HL-60/S4 treated with retinoic acid at 250 ng/mL for 4 days and 3 days (cell line): ENCODE results near the gene OVAAL.

Experiments used
- in situ Hi-C: fragments of 300-500 bp; cut with MboI; formaldehyde crosslinking; loops from 2 replicates; pipeline ENCODE4 v1.7.0; 2022; ENCODE audit warnings: low sequenced_read_pairs

OVAAL gene

DNA sequence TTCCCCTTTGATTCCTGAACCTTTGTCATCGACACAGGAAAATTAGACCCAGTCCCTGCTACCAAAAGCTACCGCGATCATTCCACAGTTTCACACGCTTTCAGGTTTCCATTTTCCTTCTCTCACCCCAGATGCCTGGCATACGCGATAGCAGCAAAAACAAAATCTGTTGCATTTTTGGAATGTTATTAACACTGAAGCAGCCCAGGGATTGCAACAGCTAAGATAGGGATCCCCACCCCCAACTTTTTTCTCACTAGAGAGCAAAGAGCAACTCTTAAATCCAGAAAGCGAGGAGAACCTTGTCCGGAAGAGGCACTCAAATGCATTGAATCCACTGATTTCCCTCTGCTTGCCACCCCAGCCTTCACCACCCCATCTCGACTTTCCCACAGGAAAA, 8.9 kb downstream of the OVAAL start:
- in situ Hi-C loops = no loop called here

DNA sequence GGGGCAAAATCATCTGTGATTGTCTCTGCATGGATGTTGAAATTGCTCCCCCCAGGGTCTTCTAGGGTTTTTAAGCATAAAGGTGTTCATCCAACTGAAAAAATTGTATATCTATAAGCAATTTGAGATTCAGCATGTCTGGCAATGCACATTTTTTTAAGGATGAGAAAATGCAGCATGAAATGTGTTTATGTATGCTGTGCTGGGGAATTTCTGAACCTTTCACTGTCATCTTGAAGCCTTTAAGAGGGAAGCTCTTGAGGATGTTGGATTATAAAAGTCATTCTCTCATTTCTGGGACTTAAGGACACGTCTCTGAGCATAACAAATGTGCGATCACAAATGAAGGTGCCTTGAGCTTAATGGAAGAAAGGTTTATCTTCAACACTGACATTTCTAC, 9.4 kb downstream of the OVAAL start:
- in situ Hi-C loops = no loop called here

DNA sequence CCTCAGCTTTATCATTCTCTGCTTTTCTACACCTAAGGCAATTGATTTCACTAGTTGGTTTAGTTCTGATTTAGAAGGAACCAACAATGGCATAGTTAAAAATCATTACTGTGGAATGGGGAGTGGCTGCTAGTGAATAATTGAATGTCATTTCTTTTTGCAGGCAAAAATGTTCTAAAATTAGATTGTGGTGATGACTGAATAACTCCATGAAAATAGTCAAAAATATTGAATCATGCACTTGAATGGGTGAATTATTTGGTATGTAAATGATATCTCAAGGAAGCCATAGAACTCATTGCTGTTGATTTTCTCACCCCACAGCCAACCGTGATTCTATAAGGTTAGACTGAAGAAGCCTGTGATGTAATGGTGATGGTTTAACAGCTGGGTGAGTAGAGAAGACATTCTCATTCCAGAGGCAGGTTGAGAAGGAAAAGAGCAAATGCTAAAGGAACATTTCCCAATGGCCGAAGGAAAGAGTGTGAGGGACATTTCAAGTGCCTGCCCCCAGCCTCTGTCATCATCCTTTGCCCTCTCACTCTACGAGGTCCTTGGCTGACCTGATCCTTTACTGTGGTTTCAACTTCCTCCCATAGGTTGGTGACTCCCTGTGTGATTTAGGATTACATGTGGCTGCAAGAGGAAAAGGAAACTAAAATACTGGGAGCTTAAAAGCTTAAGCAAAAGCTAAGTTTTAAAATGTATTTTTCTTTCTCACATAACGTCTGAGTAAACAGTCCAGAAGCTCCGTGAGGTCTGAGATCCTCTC, 12.5 kb downstream of the OVAAL start:
- in situ Hi-C loops = no loop called here

DNA sequence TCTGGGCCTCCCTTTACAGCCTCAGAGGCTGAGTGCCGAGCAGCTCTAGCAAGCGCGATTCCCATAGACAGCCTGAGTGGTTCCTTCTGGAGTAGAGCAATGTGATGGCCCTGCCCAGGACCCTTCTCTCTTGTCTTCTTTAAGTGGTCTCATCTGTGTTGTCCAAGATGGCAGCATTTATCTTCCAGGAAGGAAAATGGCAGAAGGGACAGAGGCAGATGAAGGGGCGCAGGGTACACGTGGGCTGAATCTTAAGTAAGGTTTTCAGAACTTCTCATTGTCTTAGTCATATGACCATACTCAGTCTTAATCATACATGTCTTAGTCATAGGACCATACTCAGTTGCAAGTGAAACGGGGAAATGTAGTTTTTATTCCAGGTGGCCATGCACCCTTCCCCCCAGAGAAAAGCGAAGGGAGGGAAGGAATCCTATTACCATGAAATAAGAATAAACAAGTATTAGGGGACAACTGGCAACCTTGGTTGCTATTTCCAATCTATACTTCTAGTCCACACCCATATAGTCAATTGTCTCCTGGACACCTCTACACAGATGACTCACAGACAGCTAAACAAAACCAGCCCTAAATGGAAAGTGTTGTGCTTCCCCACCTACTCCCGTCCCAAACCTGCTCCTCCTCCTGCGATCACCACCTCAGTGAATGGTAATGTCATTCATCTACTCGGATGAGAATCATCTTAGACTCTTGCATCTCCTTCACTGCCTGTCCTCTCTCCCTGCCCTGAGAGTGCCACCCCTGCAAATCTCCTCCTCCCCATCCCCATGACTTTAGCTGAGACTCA, 13.3 kb downstream of the OVAAL start:
- in situ Hi-C loops = no loop called here

DNA sequence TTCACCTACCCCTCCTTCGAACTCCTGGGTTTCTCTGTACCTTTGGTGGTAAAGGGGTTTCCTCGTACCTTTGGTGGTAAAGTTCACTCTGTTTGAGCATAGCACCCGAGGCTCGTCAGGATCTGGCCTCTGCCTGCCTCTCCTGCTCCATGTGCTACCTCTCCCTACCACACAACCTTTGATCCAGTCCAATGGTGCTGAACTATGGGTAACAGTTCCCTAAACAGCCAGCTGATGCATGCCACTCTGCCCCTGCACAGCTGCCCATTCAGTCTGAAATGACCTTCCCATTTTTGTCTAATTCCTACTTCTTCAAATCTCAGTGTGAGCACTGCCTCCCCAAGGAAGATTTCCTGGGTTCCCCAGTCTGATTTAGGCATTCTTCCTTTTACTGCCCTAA, 14.0 kb downstream of the OVAAL start:
- in situ Hi-C loops = no loop called here

DNA sequence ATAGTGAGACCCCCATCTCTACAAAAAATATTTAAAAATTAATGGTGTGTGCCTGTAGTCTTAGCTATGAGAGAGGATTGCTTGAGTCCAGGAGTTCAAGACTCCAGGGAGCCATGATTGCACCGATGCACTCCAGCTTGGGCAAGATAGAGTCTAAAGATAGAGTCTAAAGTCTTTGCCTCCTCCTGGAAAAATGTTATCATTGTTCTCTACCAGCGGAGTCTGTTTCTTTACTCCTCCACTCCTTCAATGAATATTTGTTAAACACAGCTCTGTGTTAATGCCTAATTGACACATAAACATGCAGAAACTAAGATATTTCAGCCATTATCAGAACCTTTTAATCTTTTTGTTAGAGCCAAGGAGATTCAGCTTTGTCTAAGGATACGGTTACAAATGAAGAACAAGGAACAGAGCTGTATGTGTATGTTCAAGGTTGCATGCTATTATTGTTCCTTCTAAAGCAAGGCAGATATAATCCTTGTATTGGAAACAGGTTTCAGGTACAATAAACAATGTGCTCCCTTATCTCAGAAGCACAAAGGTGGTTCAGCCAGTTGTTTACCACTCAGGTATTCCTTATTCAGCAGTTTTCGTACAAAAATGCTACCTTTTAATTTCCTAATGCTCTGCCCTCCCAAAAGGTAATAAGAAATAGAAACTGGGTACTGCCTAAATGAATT, 15.4 kb downstream of the OVAAL start:
- in situ Hi-C loops = no loop called here

DNA sequence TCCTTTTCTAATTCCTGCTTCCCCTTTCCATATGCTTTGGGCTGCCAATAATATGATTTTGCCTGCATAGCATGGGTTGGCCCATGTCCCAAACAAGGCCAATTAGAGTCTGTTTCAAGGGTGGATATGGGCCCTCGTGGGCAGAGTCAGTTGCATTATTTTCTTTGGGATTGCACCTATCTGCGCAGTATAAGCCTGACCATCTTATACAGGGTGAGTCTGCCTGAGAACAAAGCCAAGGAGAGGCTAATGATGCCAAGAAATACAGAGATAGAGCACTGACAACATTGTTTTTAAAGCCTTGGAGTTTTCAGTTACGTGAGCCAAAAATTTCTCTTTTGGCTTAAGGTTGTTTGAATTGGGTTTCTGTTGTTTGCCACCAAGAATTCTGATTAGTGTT, 18.6 kb downstream of the OVAAL start:
- in situ Hi-C loops = no loop called here

DNA sequence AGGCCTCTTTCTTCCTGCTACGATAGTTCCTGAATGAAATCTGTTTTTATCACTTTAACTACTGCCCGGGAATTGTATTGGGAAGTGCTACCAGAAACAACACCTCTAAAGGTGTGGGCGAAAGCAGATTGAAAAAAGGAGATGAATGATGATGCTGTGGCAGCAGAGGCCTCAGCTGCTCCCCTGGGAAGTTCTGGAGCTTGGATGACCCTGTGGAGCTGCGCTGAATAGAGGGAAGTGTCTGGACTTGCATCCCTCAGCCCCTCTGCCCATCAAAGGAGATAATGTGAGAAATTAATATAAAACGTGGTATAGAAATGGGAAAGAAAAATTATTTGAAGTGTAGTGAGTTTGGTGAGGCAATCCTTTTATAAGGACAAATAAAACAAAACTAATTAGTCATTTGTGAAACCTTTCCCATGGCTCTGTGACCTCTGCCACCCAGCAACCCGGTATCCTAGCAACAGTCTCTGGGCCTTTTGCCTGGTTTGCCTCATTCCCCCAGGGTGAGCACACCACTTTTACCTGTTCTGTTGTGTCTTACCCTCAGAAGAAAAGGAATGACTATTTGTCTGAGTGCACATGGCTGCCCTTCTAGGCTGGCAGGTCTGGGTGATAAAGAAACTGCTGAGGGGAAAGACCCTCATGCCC, 21.3 kb downstream of the OVAAL start:
- in situ Hi-C loops = no loop called here

DNA sequence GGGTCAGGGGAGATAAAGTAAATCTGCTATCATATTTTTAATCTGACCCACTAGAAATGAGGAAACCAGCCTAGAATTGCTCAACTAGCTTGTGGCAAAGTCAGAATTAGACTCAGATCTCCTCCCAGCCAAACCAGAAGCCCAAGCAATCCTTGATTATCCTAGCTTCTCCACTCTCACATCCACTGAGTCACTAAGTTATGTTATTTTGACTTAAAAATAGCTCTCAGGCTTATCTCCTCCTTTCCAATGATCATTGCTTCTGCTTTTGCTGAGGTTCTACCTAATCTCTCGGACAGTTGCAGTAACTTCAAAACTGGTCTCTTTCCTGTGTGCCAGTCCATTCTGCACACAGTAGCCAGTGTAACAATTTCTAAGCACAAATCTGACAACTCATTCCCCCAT, 22.9 kb downstream of the OVAAL start:
- in situ Hi-C loops = no loop called here

DNA sequence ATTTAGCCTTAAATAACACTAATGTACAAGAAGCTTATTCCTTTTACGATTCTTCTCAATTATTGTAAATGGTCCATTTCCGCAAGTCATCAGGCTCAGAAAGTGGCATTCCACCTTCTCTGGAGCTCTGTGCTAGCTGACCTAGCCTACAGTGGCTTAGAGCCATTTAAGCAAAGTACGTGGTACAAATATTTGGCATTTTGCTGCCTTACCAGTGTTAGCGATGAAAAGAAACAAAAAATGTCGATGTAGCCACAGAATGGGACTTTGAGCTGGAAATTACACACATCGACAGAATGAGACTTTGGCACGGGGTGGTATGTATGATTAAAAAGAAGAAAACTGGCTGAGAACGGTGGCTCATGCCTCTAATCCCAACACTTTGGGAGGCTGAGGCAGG, 26.1 kb downstream of the OVAAL start:
- in situ Hi-C loops = no loop called here

DNA sequence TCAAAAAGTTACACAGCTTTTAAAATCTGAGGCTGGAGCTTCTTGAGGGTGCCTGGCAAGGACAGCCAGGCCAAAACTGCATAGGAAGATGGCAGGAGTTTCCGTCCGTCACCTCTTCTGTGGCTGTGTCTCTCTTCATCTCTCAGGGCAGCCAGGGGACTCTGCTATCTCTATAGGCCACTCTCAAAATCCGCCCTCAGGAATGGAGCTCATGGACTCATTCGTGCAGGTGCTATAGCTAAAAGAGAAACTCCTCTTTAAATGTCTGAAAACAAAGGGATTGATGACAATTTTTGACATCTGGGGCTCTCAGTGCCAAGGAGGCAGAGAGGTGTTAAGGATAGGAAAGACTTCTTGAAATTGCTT, 27.2 kb downstream of the OVAAL start:
- in situ Hi-C loops = no loop called here

DNA sequence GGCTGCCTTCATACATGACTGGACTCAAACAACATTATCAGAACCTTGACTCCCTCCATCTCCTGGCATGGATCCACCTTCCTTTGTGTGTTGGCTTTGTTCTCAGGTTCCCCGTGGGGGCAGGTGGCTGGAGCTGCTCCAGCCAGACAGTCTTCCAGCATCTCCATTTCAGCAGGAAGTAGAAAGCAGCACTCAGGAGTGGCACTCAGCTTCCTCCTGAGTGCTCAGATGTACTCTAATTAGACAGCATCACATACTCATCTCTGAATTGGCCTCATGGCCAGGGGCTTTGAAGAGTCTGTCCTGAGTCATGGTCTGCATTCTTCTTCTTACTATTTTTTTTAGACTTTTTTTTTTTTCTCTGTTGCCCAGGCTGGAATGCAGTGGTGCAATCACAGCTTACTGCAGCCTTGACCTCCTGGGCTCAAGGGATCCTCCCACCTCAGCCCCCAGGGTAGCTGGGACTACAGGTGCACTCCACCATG, 27.9 kb downstream of the OVAAL start:
- in situ Hi-C loops = no loop called here

DNA sequence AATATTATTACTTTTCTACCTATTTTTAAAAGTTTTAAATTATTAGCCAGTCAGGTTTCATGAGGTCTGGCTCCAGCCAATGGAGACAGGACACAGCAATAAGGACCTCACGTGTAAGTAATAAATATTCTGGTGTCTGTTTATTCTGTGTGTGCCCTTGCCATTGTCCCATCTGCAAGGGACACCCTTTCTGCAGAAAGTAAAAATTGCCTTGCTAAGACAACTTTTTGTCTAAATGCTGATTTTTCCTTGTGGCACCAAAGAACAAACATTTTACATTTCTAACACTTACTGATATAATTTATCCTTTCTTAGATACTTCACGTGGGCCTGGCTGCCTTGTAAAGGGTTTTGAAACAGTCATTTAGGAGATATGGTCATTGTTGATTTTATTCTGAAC, 29.4 kb downstream of the OVAAL start:
- in situ Hi-C loops = no loop called here

DNA sequence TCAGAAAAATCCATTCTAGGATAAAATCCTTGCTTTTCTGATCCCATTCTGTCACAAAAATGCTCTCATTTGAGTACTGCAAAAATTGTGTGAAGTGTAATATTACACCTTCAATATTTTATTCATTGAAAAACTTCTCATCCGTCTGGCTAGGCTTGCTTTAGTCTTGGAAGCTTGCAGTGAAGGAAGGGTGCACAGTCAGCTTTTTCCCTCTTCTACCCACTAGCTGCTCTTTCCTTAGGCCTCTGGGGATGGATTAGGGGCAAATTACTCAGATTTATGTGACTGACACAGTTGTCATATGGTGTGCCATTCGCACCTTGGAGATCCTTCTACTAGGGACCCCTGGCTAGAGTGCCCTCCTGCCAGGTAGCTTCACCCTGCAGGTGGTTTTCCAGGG, 32.1 kb downstream of the OVAAL start:
- in situ Hi-C loops = no loop called here

DNA sequence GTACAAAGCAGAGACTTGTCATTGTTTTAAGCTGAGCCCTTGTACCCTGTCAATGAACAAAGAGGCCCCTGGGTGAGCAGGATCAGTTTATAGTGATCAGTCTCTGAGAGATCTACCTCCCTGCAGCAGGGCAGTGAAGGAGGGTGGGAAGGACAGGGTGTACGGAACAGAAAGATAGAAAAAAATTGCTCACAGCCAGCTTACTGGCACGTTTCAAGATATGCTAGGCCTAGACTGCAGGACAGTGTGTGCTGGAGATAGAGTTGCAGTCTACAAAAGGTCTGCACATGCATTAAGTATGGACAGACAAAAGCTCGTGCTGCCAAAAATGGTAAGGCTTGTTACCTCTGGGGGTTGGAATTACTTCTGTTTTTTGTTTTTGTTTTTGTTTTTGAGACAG, 34.6 kb downstream of the OVAAL start:
- in situ Hi-C loops = no loop called here

DNA sequence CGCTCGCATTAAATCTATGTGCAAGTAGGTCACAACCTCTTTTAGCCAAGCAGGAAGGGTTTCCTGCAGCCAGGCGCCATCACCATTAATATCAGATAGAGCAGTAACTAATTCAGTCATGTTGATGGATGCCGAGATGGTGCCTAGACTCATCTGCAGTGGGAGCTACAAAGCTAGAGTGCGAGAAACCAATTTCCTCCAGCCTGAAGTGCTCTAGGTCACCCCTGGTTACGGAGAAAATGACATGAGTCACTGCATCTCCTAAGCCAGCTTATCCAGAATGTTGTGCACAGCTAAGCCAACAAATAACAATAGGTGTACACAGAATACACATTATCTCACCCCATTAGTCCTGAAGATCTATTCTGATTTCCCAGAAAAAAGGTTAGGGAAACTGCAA, 36.0 kb downstream of the OVAAL start:
- in situ Hi-C loops = no loop called here

DNA sequence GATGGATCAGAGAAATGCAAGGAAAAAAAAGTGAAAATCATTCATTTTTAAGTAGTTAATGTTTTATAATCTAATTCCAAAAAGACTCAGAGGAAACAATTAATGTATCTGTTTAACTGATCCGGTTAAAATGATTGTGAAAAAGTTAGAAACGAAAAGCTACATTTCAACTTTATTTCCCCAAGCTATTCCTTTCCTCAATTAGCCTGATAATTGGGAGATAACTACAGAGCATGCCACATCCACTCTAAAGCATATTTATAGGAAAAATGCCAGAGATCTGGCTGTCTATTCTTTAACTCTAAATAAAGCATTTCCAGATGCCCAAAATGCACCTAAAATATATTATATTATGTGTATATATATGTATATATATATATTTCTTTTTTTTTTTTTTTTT, 37.2 kb downstream of the OVAAL start:
- in situ Hi-C loops = no loop called here

DNA sequence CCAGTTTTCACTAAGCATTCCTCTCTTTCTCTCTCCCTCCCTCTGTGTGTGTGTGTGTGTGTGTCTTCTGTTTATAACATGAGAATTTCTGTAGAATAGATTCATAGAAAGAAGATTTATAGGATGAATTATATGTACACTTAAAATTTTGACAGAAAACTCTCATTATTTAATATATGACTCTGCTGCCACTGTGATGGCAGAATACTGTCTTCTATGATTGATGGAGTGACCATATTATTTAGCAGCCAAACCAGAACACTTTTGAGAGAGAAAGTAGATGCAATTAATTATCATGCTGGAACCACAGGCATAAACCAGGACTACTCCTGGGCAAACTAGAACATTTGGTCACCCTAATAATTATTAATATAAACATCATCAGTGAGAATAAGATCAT, 38.8 kb downstream of the OVAAL start:
- in situ Hi-C loops = no loop called here

DNA sequence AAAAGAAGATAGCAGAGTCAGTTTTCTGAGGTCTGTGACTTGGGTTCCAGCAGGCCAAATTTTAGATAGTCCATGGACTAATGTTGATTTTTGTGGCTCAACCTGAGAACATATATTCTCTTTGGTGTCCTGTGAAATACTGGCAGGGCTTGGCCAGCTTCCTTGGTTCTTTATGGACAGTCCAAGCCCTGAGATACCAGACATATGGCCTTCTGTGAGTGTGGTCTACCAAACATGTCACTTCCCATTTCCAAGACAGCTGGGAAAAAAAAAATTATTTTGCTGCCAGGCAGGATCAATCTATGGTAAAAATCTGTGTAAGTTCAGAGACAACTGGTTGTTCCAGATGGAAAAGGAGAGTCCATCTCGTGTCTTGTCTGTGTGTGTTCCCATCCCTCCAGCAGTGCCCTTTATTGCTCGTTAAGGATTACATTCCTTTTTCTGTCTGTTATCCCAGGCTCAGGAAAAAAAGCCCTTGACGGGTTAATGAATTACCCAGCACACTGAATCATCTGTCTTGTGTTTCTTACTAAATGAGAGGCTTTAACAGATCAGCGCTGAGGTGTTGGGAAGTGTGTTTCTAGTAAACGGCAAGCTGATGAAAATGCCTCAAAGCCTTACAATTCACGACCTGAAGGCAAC, 39.7 kb downstream of the OVAAL start:
- in situ Hi-C loops = no loop called here

DNA sequence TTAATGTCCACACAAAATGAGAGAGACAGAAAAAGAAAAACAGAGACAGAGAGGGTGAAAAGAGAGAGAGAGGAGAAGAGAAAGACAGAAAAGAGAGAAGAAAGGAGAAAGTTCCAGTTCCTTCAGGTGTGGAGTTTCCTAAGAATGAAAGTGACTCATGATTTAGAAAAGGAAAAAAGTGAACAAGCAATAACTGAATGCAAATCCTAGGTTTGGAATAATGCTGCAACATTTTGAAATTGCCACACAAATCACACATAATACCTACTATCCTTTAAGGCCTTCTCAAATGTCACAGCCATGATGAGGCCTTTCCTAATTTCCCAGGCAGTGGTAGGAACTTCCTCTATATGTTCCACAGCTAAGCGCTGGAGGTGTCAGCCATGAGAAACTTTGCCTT, 41.6 kb downstream of the OVAAL start:
- in situ Hi-C loops = no loop called here

DNA sequence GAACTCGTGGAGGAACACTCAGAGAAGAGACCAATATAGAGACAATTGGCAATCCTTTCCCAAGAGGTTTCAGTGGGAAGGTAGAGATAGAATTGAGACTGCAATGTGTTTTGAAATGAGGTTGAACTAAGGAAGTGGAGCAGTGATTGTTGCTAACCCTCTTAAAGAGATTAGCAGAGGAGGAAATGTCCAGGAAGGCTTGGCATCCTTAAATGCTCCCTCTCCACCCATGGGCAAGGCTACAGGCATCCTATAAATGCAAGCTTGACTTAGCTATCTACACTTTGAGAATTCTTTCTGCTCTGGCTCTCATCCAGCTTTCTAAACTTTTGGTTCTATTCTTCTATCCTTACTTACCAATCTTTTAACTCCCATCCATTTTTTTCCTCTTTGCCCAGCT, 42.7 kb downstream of the OVAAL start:
- in situ Hi-C loops = no loop called here
